ENCODE results near the gene TXNDC8. TPM values are rescaled to one million over a fixed set of nuclear protein-coding genes. Genes with fewer than 3 reads are reported as not detected.
"Not testable (repeated sequence)": the region's sequence is repeated elsewhere in the genome, so short reads cannot be mapped to it uniquely, and the experiment has no call there.

The TXNDC8 gene
- total RNA-seq, 1 donor = not detected

DNA sequence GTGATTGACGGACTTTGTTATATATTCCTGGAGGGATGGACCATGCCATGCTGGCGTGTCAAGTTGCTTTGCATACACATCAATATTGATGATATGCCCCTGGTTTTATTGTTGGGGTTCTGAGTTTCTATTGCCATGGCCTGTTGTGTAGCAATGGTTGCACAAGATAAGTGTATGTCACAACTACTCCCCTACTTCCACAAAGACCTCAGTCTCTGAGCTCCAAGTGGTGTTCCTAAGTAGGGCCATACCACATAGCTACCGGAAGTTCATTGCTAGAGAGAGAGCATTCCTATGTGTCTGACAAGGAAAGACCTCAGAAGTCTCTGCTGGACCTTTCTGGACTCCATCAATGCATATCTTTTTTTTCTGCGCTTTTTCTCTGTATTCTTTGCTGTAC is 19.8 kb downstream of the TXNDC8 start:
- no peak for DNase-seq (ENCODE audit: low read depth)
- H3K4me3 ChIP-seq (ENCODE audit: low read depth, low read length) = no peak overlapping the region
- TF ChIP-seq, protein P1, sequence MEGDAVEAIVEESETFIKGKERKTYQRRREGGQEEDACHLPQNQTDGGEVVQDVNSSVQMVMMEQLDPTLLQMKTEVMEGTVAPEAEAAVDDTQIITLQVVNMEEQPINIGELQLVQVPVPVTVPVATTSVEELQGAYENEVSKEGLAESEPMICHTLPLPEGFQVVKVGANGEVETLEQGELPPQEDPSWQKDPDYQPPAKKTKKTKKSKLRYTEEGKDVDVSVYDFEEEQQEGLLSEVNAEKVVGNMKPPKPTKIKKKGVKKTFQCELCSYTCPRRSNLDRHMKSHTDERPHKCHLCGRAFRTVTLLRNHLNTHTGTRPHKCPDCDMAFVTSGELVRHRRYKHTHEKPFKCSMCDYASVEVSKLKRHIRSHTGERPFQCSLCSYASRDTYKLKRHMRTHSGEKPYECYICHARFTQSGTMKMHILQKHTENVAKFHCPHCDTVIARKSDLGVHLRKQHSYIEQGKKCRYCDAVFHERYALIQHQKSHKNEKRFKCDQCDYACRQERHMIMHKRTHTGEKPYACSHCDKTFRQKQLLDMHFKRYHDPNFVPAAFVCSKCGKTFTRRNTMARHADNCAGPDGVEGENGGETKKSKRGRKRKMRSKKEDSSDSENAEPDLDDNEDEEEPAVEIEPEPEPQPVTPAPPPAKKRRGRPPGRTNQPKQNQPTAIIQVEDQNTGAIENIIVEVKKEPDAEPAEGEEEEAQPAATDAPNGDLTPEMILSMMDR (IDR thresholded peaks at IDR 0.05; ENCODE audit: insufficient read depth, low read depth, low read length) = no peak

DNA sequence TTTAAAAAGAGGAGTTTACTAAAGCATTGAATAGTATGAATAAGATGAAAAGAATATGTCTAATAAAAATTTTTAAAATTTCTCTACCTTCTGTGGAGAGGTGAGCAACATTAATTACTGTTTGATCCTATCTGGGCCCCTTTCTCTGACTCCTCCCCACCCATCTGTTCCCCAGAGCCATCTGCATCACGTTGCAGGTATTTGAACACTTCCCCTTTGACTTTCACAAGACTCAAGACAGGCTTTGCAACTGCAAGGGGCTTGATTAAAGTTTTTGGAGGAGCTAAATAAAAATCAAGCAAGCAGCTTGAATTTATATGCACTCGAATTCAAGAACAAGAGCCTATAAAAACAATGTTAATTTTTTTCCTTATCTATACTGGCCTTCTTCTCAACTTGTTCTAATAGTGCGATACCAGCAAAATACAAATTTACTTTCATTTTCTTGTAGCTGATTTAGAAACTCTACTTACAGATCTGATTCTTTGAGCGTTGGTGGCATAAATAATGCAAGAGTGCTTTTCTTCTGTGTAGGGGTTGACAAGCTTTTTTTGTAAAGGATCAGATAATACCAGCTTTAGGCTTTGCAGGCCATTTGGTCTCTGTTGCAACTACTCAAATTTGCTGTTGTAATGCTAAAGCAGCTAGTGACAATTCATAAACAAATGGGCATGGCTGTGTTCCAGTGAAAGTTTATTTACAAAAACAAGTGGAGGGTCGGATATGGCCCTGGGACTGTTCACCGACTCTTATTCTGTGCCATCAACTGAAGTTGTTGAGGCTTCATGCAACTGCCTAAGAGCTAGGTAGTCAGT is 21.2 kb downstream of the TXNDC8 start:
- H3K4me3 ChIP-seq (ENCODE audit: low read depth, low read length) = no peak overlapping the region
- DNase-seq (ENCODE audit: low read depth) = peak; percentile 34
- TF ChIP-seq, protein P1 (IDR thresholded peaks at IDR 0.05; ENCODE audit: insufficient read depth, low read depth, low read length) = no peak

DNA sequence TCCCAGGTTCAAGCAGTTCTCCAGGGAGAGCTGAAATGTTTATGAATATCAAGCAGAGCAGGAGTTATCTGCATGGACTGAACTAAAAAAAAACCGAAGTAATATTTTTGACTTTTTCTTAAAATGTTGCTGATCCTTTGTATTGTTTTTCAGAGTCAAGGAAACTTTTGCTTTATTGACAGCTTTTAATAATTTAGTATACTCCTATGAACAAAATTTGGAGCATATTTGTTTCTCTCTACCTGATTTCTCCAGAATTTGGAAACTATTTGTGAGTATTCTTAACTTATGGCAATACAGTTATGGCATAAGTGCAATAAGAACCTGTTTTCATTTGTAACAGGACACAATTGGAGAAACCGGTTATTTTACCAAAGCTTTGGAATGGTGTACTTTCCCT is 25.7 kb downstream of the TXNDC8 start:
- H3K4me3 ChIP-seq (ENCODE audit: low read depth, low read length); DNase-seq (ENCODE audit: low read depth): not testable (repeated sequence)

DNA sequence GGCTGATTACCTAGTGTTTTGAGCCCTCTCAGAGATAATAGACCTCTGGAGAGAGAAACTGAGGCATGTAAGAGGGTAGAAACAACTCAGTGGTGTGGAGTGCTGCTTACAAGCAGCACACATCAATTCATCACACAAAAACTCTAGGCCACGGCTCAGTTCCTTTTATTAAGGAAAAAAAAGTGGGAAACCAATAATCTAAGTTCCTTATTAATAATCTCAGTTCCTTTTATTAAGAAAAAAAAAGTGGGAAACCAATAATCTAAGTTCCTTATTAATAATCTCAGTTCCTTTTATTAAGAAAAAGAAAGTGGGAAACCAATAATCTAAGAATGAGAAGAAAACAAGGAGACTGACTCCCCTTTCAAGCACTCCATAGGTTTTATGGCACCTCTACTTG is 28.0 kb downstream of the TXNDC8 start:
- DNase-seq (ENCODE audit: low read depth) = no peak
- no peak overlapping the region for H3K4me3 ChIP-seq (ENCODE audit: low read depth, low read length)
- TF ChIP-seq, protein P1 (IDR thresholded peaks at IDR 0.05; ENCODE audit: insufficient read depth, low read depth, low read length) = no peak

DNA sequence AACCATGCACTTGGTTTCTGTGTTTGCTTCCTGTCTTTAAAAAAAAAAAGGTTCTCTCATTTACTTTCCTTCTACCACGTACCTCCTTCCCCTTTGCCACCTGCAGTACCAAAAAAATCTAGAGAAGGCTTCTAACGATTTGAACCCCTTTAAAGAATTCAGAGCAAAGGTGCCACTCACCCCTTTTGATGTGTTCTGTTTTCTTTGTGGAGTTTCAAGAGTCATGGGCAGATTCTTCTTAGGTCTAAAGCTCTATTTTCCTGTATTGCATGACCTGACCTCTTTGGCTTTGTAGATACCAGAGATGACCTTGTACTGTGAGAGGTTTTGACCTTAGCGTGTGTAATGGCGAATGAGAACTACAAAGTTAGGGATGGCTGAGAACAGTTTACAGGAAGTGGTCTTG is 29.0 kb downstream of the TXNDC8 start:
- DNase-seq (ENCODE audit: low read depth) = no peak
- no peak overlapping the region for H3K4me3 ChIP-seq (ENCODE audit: low read depth, low read length)
- TF ChIP-seq, protein P1 (IDR thresholded peaks at IDR 0.05; ENCODE audit: insufficient read depth, low read depth, low read length) = no peak

DNA sequence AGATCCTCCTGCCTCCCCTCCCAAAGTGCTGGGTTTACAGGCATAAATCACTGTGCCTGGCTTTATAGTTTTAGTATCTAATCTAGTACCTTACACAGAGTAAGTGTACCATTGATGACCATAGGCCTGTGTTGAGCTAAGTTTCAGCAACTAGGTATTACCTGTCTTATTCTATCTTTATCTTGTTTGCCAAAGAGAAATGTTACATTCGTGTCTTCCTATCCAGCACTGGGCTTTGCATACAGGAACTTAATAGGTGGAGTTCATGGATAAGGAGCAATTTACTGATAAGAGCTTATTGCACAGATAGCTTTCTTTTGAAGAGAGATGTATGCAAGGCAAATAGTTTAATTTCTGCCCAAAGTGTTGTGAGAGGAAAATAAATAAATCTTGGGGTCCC is 30.5 kb downstream of the TXNDC8 start:
- no peak overlapping the region for H3K4me3 ChIP-seq (ENCODE audit: low read depth, low read length)
- TF ChIP-seq, protein P1 (IDR thresholded peaks at IDR 0.05; ENCODE audit: insufficient read depth, low read depth, low read length) = no peak
- no peak for DNase-seq (ENCODE audit: low read depth)

DNA sequence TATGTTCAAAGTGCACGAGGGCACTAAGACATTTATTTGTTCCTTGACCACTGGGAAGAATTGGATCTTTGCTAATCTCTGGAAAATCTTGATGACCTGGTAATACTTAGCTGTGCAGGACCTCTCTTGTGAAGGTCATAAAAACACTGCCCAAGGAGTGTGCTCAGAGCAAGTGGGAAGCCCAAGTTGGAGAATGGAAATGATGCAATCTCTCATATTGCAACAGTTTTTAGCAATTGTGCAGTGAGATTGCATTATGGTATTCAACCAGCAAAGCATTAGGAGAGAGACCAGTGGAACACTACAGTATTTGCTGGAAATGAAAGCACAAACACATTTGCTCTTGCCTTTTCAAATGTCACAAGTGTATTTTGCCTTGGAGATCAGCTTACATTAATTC is 34.5 kb downstream of the TXNDC8 start:
- TF ChIP-seq, protein P1 (IDR thresholded peaks at IDR 0.05; ENCODE audit: insufficient read depth, low read depth, low read length) = no peak
- no peak overlapping the region for H3K4me3 ChIP-seq (ENCODE audit: low read depth, low read length)
- DNase-seq (ENCODE audit: low read depth) = peak; percentile 90

Data from fibroblast of villous mesenchyme (primary cell).